ENCODE data around the gene GSTA3. TPM values are rescaled to one million over a fixed set of nuclear protein-coding genes. Genes with fewer than 3 reads are reported as not detected.

GSTA3 gene
- total and polyA plus RNA-seq, 2 experiments from 2014 or later: not detected

GRCh38 chr6:52909131-52909530 is 367 bp downstream of the GSTA3 start:
- DNase-seq (ENCODE audit: low spot score) (no peak), ATAC-seq (no peak)
- H3K9me3 Mint-ChIP-seq: peaks cover 8% of the 10 kb centered on the region; the same call in 1 of the 3 replicates
- H3K36me3 ChIP-seq (ENCODE audit: insufficient read depth): no peaks in the 10 kb centered on the region
- H3K4me3 ChIP-seq: no peak overlapping the region
- no peaks in the 10 kb centered on the region for H3K79me2 ChIP-seq (replicated peaks; ENCODE audit: insufficient read depth)
- peaks cover 1% of the 10 kb centered on the region for H3K27me3 Mint-ChIP-seq (ENCODE audit: insufficient read depth, low read depth, poor library complexity)
- TF ChIP-seq, protein P1, sequence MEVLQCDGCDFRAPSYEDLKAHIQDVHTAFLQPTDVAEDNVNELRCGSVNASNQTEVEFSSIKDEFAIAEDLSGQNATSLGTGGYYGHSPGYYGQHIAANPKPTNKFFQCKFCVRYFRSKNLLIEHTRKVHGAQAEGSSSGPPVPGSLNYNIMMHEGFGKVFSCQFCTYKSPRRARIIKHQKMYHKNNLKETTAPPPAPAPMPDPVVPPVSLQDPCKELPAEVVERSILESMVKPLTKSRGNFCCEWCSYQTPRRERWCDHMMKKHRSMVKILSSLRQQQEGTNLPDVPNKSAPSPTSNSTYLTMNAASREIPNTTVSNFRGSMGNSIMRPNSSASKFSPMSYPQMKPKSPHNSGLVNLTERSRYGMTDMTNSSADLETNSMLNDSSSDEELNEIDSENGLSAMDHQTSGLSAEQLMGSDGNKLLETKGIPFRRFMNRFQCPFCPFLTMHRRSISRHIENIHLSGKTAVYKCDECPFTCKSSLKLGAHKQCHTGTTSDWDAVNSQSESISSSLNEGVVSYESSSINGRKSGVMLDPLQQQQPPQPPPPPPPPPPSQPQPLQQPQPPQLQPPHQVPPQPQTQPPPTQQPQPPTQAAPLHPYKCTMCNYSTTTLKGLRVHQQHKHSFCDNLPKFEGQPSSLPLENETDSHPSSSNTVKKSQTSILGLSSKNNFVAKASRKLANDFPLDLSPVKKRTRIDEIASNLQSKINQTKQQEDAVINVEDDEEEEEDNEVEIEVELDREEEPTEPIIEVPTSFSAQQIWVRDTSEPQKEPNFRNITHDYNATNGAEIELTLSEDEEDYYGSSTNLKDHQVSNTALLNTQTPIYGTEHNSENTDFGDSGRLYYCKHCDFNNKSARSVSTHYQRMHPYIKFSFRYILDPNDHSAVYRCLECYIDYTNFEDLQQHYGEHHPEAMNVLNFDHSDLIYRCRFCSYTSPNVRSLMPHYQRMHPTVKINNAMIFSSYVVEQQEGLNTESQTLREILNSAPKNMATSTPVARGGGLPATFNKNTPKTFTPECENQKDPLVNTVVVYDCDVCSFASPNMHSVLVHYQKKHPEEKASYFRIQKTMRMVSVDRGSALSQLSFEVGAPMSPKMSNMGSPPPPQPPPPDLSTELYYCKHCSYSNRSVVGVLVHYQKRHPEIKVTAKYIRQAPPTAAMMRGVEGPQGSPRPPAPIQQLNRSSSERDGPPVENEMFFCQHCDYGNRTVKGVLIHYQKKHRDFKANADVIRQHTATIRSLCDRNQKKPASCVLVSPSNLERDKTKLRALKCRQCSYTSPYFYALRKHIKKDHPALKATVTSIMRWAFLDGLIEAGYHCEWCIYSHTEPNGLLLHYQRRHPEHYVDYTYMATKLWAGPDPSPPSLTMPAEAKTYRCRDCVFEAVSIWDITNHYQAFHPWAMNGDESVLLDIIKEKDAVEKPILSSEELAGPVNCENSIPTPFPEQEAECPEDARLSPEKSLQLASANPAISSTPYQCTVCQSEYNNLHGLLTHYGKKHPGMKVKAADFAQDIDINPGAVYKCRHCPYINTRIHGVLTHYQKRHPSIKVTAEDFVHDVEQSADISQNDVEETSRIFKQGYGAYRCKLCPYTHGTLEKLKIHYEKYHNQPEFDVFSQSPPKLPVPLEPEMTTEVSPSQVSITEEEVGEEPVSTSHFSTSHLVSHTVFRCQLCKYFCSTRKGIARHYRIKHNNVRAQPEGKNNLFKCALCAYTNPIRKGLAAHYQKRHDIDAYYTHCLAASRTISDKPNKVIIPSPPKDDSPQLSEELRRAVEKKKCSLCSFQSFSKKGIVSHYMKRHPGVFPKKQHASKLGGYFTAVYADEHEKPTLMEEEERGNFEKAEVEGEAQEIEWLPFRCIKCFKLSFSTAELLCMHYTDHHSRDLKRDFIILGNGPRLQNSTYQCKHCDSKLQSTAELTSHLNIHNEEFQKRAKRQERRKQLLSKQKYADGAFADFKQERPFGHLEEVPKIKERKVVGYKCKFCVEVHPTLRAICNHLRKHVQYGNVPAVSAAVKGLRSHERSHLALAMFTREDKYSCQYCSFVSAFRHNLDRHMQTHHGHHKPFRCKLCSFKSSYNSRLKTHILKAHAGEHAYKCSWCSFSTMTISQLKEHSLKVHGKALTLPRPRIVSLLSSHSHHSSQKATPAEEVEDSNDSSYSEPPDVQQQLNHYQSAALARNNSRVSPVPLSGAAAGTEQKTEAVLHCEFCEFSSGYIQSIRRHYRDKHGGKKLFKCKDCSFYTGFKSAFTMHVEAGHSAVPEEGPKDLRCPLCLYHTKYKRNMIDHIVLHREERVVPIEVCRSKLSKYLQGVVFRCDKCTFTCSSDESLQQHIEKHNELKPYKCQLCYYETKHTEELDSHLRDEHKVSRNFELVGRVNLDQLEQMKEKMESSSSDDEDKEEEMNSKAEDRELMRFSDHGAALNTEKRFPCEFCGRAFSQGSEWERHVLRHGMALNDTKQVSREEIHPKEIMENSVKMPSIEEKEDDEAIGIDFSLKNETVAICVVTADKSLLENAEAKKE (CRISPR knock-in tag; IDR thresholded peaks at IDR 0.05): no peak
- TF ChIP-seq CTCF (conservative IDR thresholded peaks at IDR 0.05; ENCODE audit: low read depth in 2 of 2): no peak
- TF ChIP-seq ETS1 (IDR thresholded peaks at IDR 0.05): no peak
- no peak for TF ChIP-seq REST (IDR thresholded peaks at IDR 0.05; ENCODE audit: unreplicated experiment)
- H3K4me2 ChIP-seq: no peak overlapping the region
- no peaks in the 10 kb centered on the region; the same call in 2 of the 3 replicates for H3K36me3 Mint-ChIP-seq (ENCODE audit: low read depth)
- H4K20me1 ChIP-seq (replicated peaks; ENCODE audit: insufficient read depth): no peaks in the 10 kb centered on the region
- no peaks in the 10 kb centered on the region for H3K27me3 ChIP-seq (ENCODE audit: insufficient read depth)
- no peak overlapping the region for H2AFZ ChIP-seq
- H3K4me1 Mint-ChIP-seq: no peaks in the 10 kb centered on the region
- no peak overlapping the region for H3K27ac Mint-ChIP-seq
- H3F3A ChIP-seq (replicated peaks; ENCODE audit: low read depth): no peaks in the 10 kb centered on the region
- H3K9me2 ChIP-seq (ENCODE audit: insufficient read depth): no peaks in the 10 kb centered on the region
- no peaks in the 10 kb centered on the region for H3K4me1 ChIP-seq (ENCODE audit: insufficient read depth)
- no peak overlapping the region for H3K27ac ChIP-seq (ENCODE audit: low read depth)
- no peak overlapping the region for H3K4me3 Mint-ChIP-seq

Data from GM23338 (cell line).